Measurements from ENCODE around the gene RASSF7. TPM values are rescaled to one million over a fixed set of nuclear protein-coding genes. Genes with fewer than 3 reads are reported as not detected.

RASSF7 gene
- total RNA-seq, 2 donors from 2014 or later, result 3.2 to 4.4 TPM

GRCh38 chr11:531919-532526 is 28.7 kb upstream of the RASSF7 start:
- ATAC-seq, result no peak
- intact Hi-C loops (cut with DNase I), result no loop called here
- DNase-seq, result peak; percentile 13

- DNase-seq (peak; percentile 17), ATAC-seq (no peak)
- intact Hi-C loops (cut with DNase I), result no loop called here
These were observed 28.2 kb upstream of the RASSF7 start for GRCh38 chr11:532527-532985.

DNA sequence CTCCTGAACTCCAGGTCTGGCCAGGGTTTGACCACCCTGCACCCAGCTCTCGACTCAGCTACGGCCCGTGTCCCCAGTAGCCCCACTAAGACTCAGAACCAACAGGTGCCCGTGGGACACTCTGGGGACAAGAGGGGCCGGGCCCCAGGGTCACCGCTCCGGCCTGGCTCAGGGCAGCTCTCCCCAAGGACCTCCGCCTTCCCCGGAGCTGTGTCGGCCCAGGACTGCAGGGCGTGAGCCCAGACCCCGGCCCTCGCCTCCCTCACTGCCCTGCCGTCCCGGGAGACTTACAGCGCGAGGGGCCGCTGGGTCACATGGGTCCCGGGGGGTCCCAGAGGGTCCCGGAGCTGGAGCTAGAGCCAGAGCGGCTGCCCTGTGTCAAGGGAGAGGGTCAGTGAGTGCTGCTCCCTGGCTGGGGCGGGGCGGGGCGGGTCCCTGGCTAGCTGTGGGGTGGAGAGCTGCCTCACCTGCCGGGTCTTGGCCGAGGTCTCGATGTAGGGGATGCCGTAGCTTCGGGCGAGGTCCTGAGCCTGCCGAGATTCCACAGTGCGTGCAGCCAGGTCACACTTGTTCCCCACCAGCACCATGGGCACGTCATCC is 27.7 kb upstream of the RASSF7 start:
- intact Hi-C loops (cut with DNase I), result no loop called here
- ATAC-seq (no peak), DNase-seq (peak; percentile 27)

- DNase-seq (peak; percentile 27), ATAC-seq (no peak)
- intact Hi-C loops (cut with DNase I), result no loop called here
These were observed 27.0 kb upstream of the RASSF7 start for GRCh38 chr11:533586-534395.

DNA sequence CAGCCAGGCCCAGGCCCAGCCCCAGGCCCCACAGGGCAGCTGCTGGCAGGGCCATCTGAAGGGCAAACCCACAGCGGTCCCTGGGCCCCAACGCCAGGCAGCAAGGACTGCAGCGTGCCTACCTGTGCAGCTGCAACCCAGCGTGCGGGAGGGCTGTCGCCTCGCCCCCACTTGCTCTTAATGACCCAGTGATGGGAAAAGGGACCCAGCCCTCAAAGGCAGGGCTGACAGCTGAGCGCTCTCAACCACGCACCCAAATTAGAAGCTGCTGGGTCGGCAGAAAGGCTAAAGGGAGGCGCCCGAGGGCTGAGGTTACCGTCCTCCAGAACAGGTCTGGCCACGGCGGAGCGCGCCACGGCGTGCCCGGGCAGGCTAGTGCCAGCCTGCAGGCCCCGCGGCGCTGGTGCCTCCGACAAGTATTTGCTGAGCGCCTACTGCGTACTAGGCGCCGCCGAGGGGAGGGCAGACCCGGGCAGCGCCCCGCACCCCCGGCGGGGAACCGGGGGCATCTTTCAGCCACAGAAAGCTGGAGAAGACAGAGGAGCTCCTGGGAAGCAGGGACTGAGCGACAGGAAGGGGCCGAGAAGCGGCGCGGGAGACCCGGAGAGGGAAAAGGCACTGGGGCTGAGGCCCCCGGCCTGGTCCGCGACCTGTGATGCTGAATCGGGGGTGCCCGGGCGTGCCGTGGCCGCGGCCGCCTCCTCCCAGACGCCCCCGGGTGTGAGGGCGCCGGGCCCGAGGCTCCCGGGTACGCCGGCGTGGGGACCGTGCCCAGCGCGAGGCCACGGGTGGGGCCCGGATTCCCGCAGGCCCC is 26.2 kb upstream of the RASSF7 start:
- no peak for ATAC-seq
- DNase-seq, result peak; percentile 36
- intact Hi-C loops (cut with DNase I), result no loop called here

GRCh38 chr11:535210-535518 is 25.6 kb upstream of the RASSF7 start:
- intact Hi-C loops (cut with DNase I), result no loop called here

GRCh38 chr11:535519-536454 is 25.0 kb upstream of the RASSF7 start, which contains the start of gene HRAS:
Gene HRAS (minus strand): TSS chr11:535576.
- DNase-seq (peak; percentile 94), ATAC-seq (peak; percentile 92 to 94)
- intact Hi-C loops (cut with DNase I), result no loop called here

More at GRCh38 chr11:535210-535518, 25.6 kb upstream of the RASSF7 start:
- DNase-seq (no peak), ATAC-seq (no peak)

DNA sequence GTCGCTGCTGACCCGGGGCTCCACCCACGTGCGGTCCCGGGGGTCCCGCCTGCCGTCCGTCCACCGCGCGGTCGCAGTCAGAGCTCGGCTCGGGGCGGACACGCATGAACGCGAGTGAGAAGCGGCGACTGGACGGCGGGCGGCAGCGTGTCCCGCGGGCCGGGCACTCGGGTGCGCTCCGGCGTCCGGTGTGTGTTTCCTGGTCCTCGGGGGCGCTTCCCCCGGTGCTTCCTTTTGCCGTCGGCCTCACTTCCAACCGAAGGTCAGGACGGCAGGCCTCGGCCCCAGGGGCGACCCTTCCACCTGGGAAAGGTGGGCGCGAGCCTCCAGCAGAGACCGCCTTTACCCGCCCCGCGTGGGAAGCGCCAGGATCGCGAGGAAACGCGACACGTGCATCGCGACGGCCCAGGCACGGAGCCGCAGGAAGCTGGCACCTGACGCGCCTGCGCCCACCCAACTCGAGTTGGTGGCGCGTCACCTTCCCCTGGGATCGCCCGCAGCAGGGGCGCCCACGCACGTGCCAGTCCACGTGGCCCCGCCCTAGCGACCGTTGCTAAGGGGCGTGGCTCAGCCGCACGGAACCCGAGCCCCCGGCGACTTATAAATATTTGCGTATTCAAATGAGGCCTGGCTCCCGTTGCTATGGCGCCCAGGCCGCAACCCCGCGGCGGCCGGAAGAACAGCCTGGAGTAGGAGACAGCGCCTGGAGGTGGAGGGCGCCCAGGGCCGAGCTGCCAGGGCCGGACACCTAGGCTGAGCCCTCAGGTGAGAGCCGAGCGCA is 23.7 kb upstream of the RASSF7 start, which contains the start of gene LRRC56:
Gene LRRC56 (plus strand): TSS at position 687 of the 781 bp plus-strand sequence. CDS start 3,158 bp downstream, outside the sequence.
- intact Hi-C loops (cut with DNase I), result no loop called here
- DNase-seq, result peak; percentile 84
- peak; percentile 20 to 53 for ATAC-seq

GRCh38 chr11:537622-538430 is 22.9 kb upstream of the RASSF7 start:
- DNase-seq (peak; percentile 12), ATAC-seq (no peak)
- intact Hi-C loops (cut with DNase I), result no loop called here

DNA sequence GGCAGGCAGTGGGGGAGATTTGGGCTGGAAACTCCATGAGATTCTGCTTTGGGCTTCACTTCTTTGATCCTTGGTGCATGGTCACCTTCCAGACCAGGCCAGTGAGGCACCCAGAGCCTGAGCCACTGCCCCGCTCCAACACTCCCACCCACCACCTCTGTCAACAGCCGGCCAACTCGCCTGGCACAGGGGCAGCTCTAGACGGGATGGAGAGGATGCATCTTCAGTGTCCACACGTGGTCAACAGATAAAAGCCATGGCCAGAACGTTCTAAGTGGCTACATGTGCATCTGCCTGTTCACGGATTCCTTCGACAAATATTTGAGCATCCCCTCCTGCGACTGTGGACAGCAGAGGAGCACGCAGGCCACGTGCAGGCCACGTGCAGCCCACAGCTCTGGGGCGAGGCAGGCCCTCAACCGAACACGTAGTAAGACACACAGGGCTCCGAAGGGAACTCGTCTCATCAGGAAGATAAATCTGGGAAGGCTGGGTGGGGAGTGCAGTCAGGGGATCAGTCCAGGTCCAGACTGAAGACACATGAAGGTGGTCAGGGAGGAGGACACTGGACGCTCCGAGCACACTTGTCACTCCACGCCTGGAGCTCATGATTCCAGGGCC is 22.2 kb upstream of the RASSF7 start:
- ATAC-seq (no peak), DNase-seq (peak; percentile 16)
- intact Hi-C loops (cut with DNase I), result no loop called here

DNA sequence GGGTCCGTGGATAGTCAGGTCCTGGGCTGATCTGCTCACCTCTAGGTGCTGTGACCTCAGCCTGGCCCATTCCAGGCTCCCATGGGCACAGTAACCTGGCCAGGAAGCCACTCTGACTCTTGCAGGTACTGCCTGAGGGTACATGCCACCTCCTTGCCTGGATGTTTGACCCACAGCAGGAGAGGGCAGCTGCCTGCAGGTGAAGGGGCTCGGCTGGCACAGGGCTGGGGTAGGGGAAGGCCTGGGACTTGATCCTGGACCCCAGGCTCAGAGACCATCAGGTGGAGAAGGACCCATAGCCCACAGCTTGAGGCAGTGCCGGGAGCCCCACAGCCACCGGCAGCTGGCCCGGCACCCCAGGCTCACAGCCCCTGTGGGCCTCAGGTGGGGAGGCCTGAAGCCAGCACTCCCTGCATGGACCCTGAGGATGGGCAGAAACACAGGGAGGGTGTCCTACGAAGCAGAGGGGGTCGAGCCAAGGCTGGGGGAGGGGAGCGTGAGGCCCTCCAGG is 20.7 kb upstream of the RASSF7 start:
- intact Hi-C loops (cut with DNase I), result no loop called here
- ATAC-seq, result no peak
- DNase-seq, result peak; percentile 18

DNA sequence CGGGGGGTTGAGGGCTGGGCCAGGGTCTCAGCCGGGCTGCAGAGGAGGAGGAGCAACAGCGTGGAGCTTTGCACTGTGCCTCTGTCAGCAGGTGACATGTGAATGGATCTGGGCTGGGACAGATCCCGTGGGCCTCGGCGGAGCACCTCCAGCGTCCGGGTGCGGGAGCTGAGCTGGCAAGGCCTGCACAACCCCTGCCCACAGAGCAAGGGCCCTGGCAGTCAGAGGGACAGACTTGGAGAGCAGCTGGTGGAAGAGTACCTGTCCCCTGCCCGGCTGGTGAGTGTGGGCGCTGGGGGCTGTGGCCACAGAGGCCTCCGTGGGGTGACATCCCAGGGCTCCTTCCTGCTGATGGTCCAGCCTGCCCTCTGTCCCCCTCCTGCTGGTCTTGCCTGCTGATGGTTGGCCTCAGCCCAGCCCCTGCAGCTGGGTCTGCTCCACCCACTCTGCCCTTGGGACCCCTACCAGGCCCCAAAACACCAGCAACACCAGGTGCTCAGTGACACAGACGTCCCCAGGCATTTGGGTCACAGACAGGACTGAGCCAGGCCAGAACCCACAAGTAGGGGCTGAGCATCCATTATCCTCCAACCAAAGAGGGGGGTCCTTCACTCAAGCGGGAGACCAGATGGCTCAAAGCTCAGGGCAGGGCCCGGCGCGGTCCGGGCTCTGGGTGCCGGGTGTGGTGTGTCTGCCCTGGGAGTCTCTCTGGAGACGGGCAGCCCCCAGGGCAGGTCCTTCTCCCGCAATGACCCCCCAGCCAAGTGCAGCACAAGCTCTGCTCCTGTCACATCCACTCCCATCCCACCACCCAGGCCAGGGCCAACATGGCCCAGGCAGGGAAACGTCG is 20.0 kb upstream of the RASSF7 start:
- intact Hi-C loops (cut with DNase I), result no loop called here
- no peak for ATAC-seq
- DNase-seq, result peak; percentile 14

- DNase-seq, result peak; percentile 8
- intact Hi-C loops (cut with DNase I), result no loop called here
- no peak for ATAC-seq
These were observed 19.3 kb upstream of the RASSF7 start for GRCh38 chr11:541433-541885.

DNA sequence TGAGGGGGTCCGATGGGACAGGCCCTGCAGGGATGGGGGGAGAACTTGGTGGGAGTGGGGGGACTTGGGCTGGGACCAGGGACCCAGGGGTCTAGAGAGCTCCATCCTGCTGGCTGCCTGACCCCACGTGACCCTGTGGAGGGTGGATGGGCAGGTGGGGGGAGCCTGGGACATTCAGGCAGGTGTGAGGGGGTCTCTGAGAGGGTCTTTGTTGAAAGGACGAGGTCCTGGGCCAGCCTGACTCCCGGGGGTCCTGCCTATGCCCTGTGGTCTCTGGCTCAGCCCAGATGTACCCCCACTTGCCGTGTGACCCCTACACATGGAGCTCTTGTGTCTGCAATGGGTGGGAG is 16.0 kb upstream of the RASSF7 start:
- ATAC-seq (no peak), DNase-seq (no peak)
- intact Hi-C loops (cut with DNase I), result no loop called here

GRCh38 chr11:545171-545570 is 15.6 kb upstream of the RASSF7 start:
- intact Hi-C loops (cut with DNase I), result no loop called here
- DNase-seq (no peak), ATAC-seq (no peak)
